HG03097 (cell line): ENCODE data around the gene TSPEAR.
"Not testable (repeated sequence)": the region's sequence is repeated elsewhere in the genome, so short reads cannot be mapped to it uniquely, and the experiment has no call there.

Experiments
- ATAC-seq: cut with Tn5 transposase; IDR thresholded peaks from one replicate; pipeline ENCODE4 v1.9.1; 2021; ENCODE audit not compliant: unreplicated experiment, low FRiP score

The TSPEAR gene

GRCh38 chr21:44480200-44481053 is 230.9 kb downstream of the TSPEAR start:
- ATAC-seq, result no peak

GRCh38 chr21:44479556-44480199 is 231.7 kb downstream of the TSPEAR start:
- not testable (repeated sequence) for ATAC-seq

- ATAC-seq, result no peak
These were observed 232.6 kb downstream of the TSPEAR start for GRCh38 chr21:44478801-44479167.

GRCh38 chr21:44478124-44478800 is 233.1 kb downstream of the TSPEAR start:
- ATAC-seq, result no peak

GRCh38 chr21:44477712-44478111 is 233.7 kb downstream of the TSPEAR start:
- no peak for ATAC-seq

- ATAC-seq, result no peak
These were observed 234.2 kb downstream of the TSPEAR start for GRCh38 chr21:44477131-44477530.

- no peak for ATAC-seq
These were observed 236.0 kb downstream of the TSPEAR start for GRCh38 chr21:44475266-44475845.

- no peak for ATAC-seq
These were observed 237.3 kb downstream of the TSPEAR start for GRCh38 chr21:44473915-44474555.

GRCh38 chr21:44471996-44472395 is 239.4 kb downstream of the TSPEAR start:
- ATAC-seq, result no peak

- ATAC-seq, result no peak
These were observed 240.0 kb downstream of the TSPEAR start for GRCh38 chr21:44471341-44471740.

GRCh38 chr21:44467859-44468195 is 243.5 kb downstream of the TSPEAR start:
- no peak for ATAC-seq

GRCh38 chr21:44466996-44467858 is 244.1 kb downstream of the TSPEAR start:
- no peak for ATAC-seq

- ATAC-seq, result no peak
These were observed 244.9 kb downstream of the TSPEAR start for GRCh38 chr21:44466351-44466954.

GRCh38 chr21:44464351-44464750 is 247.0 kb downstream of the TSPEAR start:
- no peak for ATAC-seq

- no peak for ATAC-seq
These were observed 247.6 kb downstream of the TSPEAR start for GRCh38 chr21:44463724-44464123.

GRCh38 chr21:44462834-44463200 is 248.6 kb downstream of the TSPEAR start:
- ATAC-seq, result no peak

GRCh38 chr21:44462086-44462833 is 249.1 kb downstream of the TSPEAR start:
- ATAC-seq, result no peak

- ATAC-seq, result no peak
These were observed 249.8 kb downstream of the TSPEAR start for GRCh38 chr21:44461464-44462001.

GRCh38 chr21:44461005-44461404 is 250.4 kb downstream of the TSPEAR start:
- ATAC-seq, result no peak
